Measurements from ENCODE around the gene RFT1. TPM values are rescaled to one million over a fixed set of nuclear protein-coding genes. Genes with fewer than 3 reads are reported as not detected.

Gene RFT1
- total RNA-seq, 1 experiment from 2014 or later: 22.7 TPM

- DNase-seq (ENCODE audit: low read depth, low spot score): no peak
- in situ Hi-C loops (cut with HindIII; ENCODE audit: low pct_unique_long_range_greater_than_20kb, low sequenced_read_pairs): no loop called here
These were observed 18.4 kb downstream of the RFT1 start for GRCh38 chr3:53111822-53112221.

- in situ Hi-C loops (cut with HindIII; ENCODE audit: low pct_unique_long_range_greater_than_20kb, low sequenced_read_pairs): no loop called here
- peak; percentile 90 for DNase-seq (ENCODE audit: low read depth, low spot score)
These were observed 20.1 kb downstream of the RFT1 start for GRCh38 chr3:53109891-53110771.

GRCh38 chr3:53109190-53109589 is 21.0 kb downstream of the RFT1 start:
- in situ Hi-C loops (cut with HindIII; ENCODE audit: low pct_unique_long_range_greater_than_20kb, low sequenced_read_pairs): no loop called here
- DNase-seq (ENCODE audit: low read depth, low spot score): no peak

- DNase-seq (ENCODE audit: low read depth, low spot score): no peak
- in situ Hi-C loops (cut with HindIII; ENCODE audit: low pct_unique_long_range_greater_than_20kb, low sequenced_read_pairs): no loop called here
These were observed 25.5 kb downstream of the RFT1 start for GRCh38 chr3:53104762-53105161.

GRCh38 chr3:53103397-53104296 is 26.6 kb downstream of the RFT1 start:
- no peak for DNase-seq (ENCODE audit: low read depth, low spot score)
- in situ Hi-C loops (cut with HindIII; ENCODE audit: low pct_unique_long_range_greater_than_20kb, low sequenced_read_pairs): no loop called here

GRCh38 chr3:53102601-53103147 is 27.6 kb downstream of the RFT1 start:
- in situ Hi-C loops (cut with HindIII; ENCODE audit: low pct_unique_long_range_greater_than_20kb, low sequenced_read_pairs): no loop called here
- DNase-seq (ENCODE audit: low read depth, low spot score): no peak

- DNase-seq (ENCODE audit: low read depth, low spot score): no peak
- in situ Hi-C loops (cut with HindIII; ENCODE audit: low pct_unique_long_range_greater_than_20kb, low sequenced_read_pairs): no loop called here
These were observed 28.3 kb downstream of the RFT1 start for GRCh38 chr3:53101956-53102355.

- in situ Hi-C loops (cut with HindIII; ENCODE audit: low pct_unique_long_range_greater_than_20kb, low sequenced_read_pairs): no loop called here
- DNase-seq (ENCODE audit: low read depth, low spot score): no peak
These were observed 29.3 kb downstream of the RFT1 start for GRCh38 chr3:53100818-53101466.

- in situ Hi-C loops (cut with HindIII; ENCODE audit: low pct_unique_long_range_greater_than_20kb, low sequenced_read_pairs): no loop called here
These were observed 32.3 kb downstream of the RFT1 start for GRCh38 chr3:53097887-53098286.

GRCh38 chr3:53092942-53093341 is 37.3 kb downstream of the RFT1 start:
- DNase-seq (ENCODE audit: low read depth, low spot score): no peak
- in situ Hi-C loops (cut with HindIII; ENCODE audit: low pct_unique_long_range_greater_than_20kb, low sequenced_read_pairs): no loop called here

More at GRCh38 chr3:53097887-53098286, 32.3 kb downstream of the RFT1 start:
- no peak for DNase-seq (ENCODE audit: low read depth, low spot score)

- no peak for DNase-seq (ENCODE audit: low read depth, low spot score)
- in situ Hi-C loops (cut with HindIII; ENCODE audit: low pct_unique_long_range_greater_than_20kb, low sequenced_read_pairs): no loop called here
These were observed 38.0 kb downstream of the RFT1 start for GRCh38 chr3:53092216-53092615.

- in situ Hi-C loops (cut with HindIII; ENCODE audit: low pct_unique_long_range_greater_than_20kb, low sequenced_read_pairs): no loop called here
- DNase-seq (ENCODE audit: low read depth, low spot score): no peak
These were observed 39.2 kb downstream of the RFT1 start for GRCh38 chr3:53091011-53091410.

GRCh38 chr3:53089511-53089910 is 40.7 kb downstream of the RFT1 start:
- in situ Hi-C loops (cut with HindIII; ENCODE audit: low pct_unique_long_range_greater_than_20kb, low sequenced_read_pairs): no loop called here
- DNase-seq (ENCODE audit: low read depth, low spot score): no peak

- DNase-seq (ENCODE audit: low read depth, low spot score): no peak
- in situ Hi-C loops (cut with HindIII; ENCODE audit: low pct_unique_long_range_greater_than_20kb, low sequenced_read_pairs): no loop called here
These were observed 44.8 kb downstream of the RFT1 start for GRCh38 chr3:53085476-53085875.

GRCh38 chr3:53084310-53085001 is 45.8 kb downstream of the RFT1 start:
- DNase-seq (ENCODE audit: low read depth, low spot score): no peak
- in situ Hi-C loops (cut with HindIII; ENCODE audit: low pct_unique_long_range_greater_than_20kb, low sequenced_read_pairs): no loop called here

GRCh38 chr3:53083949-53084309 is 46.3 kb downstream of the RFT1 start:
- DNase-seq (ENCODE audit: low read depth, low spot score): no peak
- in situ Hi-C loops (cut with HindIII; ENCODE audit: low pct_unique_long_range_greater_than_20kb, low sequenced_read_pairs): no loop called here

- in situ Hi-C loops (cut with HindIII; ENCODE audit: low pct_unique_long_range_greater_than_20kb, low sequenced_read_pairs): no loop called here
These were observed 46.7 kb downstream of the RFT1 start for GRCh38 chr3:53083521-53083920.

More at GRCh38 chr3:53083521-53083920, 46.7 kb downstream of the RFT1 start:
- no peak for DNase-seq (ENCODE audit: low read depth, low spot score)

Data from SK-MEL-5 (cell line).